ENCODE data around the gene POLRMT.

DNA sequence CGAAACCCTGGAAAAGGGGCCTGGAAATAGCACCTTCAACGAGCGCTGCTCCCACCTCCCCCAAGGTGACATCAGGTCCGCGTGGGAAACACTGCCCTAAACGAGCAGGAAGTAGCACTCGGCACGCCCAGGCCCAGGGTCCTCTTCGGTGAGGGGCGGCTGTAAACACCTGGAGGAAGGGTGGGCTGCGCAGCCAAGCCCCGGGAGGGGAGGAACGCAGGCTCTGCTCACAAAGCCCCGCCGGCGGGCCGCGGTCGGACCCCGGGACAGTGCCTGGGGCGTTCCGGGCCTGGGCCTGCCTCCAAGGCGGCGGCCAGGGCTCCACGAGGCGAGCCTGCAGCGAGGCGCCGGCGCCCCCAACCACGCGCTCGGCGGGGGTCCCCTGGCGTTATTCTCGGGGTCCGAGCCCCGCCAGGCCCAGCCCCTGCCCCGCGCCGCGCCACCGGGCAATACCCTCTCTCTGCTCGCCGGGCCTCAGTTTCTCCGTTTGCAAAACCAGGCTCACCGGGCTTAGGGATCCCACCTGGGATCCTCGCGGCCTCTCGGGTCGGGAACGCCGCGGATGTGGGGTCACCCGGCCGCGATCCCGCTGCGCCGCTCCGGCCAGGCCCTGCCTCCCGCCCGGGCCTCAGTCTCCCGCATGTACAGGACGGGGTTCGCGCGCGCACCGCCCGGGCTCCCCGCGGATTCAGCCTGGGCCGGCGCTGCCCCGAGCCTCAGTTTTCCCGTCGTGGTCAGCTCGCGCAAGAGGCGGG, 29.0 kb upstream of the POLRMT start:
- TF ChIP-seq, protein P1, sequence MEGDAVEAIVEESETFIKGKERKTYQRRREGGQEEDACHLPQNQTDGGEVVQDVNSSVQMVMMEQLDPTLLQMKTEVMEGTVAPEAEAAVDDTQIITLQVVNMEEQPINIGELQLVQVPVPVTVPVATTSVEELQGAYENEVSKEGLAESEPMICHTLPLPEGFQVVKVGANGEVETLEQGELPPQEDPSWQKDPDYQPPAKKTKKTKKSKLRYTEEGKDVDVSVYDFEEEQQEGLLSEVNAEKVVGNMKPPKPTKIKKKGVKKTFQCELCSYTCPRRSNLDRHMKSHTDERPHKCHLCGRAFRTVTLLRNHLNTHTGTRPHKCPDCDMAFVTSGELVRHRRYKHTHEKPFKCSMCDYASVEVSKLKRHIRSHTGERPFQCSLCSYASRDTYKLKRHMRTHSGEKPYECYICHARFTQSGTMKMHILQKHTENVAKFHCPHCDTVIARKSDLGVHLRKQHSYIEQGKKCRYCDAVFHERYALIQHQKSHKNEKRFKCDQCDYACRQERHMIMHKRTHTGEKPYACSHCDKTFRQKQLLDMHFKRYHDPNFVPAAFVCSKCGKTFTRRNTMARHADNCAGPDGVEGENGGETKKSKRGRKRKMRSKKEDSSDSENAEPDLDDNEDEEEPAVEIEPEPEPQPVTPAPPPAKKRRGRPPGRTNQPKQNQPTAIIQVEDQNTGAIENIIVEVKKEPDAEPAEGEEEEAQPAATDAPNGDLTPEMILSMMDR (conservative IDR thresholded peaks at IDR 0.05 in 1 of 2, IDR thresholded peaks at IDR 0.05 in 1 of 2; ENCODE audit: low read depth in 1 of 2, low read length in 2 of 2) = no peak
- TF ChIP-seq EZH2 (IDR thresholded peaks at IDR 0.05; ENCODE audit: low read length, missing control alignments) = no peak
